Spinal cord (tissue), 10 donors: ENCODE results near the gene ZNF212. TPM values are rescaled to one million over a fixed set of nuclear protein-coding genes. Genes with fewer than 3 reads are reported as not detected.

Experiments used
- DNase-seq, 6 donors: peaks; one replicate each; pipeline versions ENCODE4 v3.0.0 to v3.0.0-alpha.2; 2013 to 2015; ENCODE audit warnings: low spot score in 6 of 6, low read depth in 4 of 6
- H3K27ac ChIP-seq: one replicate; pipeline ENCODE4 v1.5.1; 2013; ENCODE audit warnings: low read depth, low read length, control low read depth
- H3K27me3 ChIP-seq: one replicate; pipeline ENCODE4 v1.6.1; 2013; ENCODE audit warnings: low read length; ENCODE audit not compliant: control insufficient read depth, insufficient read depth
- H3K36me3 ChIP-seq: one replicate; pipeline ENCODE4 v1.6.1; 2013; ENCODE audit warnings: low read length; ENCODE audit not compliant: control insufficient read depth, insufficient read depth
- H3K4me1 ChIP-seq: one replicate; pipeline ENCODE4 v1.6.1; 2013; ENCODE audit warnings: low read length; ENCODE audit not compliant: control insufficient read depth, insufficient read depth
- H3K4me3 ChIP-seq: one replicate; pipeline ENCODE4 v1.5.1; 2013; ENCODE audit warnings: low read depth, low read length, control low read depth
- H3K9me3 ChIP-seq: one replicate; pipeline ENCODE4 v1.6.1; 2013; ENCODE audit warnings: low read length; ENCODE audit not compliant: control insufficient read depth, insufficient read depth
- WGBS: methylation state at CpG from one replicate; pipeline ENCODE4 v1.1.5; 2013; ENCODE audit warnings: missing lambda C conversion rate; ENCODE audit not compliant: insufficient coverage; 5-methylcytosine and 5-hydroxymethylcytosine counted together
- polyA plus RNA-seq, 2 donors: library from polyadenylated mRNA; unstranded; fragments of 120-200 nt; gene quantifications; one replicate each; pipeline ENCODE4 v1.2.1, GENCODE V29; 2013; ENCODE audit not compliant: insufficient read length in 2 of 2
- total RNA-seq, 2 donors: library from RNA; depleted of rRNA in 1 of 2; stranded (reverse); fragments of 120-200 nt in 1 of 2; fragments of >200 nt in 1 of 2; gene quantifications; one replicate each; pipeline versions ENCODE4 v1.2.3 to v1.2.4, GENCODE V29; 2013 to 2014
- donor health status: healthy.

ZNF212 gene
- total and polyA plus RNA-seq, 4 donors = 5.4 to 16.6 (median 9.6) TPM

DNA sequence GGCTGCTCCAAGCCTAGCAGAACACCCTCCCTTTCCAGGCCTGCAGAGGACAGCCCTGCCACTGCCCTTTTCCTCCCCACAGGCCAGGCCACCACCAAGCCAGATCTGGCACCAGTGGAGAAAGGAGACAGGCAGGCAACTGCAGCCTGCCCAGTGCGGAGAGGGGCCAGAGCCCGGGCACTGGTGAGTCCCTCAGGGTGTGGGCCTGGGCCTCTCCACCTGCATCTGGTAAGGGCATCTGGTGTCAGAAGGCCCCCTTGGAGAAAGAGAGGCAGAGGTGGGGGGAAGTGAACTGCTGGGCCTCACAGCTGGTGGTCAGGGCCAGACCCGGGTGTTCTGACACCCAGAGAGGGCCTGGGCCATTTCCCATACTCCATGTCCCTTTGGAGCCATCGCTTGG is 50.4 kb downstream of the ZNF212 start:
- Histone ChIP-seq H3K4me1 (peaks cover 11% of the 10 kb centered on the region), H3K4me3 (no peak overlapping the region), H3K9me3 (no peaks in the 10 kb centered on the region), H3K27me3 (no peaks in the 10 kb centered on the region), H3K27ac (no peak overlapping the region), H3K36me3 (peaks cover 67% of the 10 kb centered on the region)
- 95% methylated on average over 4 of the region's 4 CpGs for WGBS
- no peak for DNase-seq

DNA sequence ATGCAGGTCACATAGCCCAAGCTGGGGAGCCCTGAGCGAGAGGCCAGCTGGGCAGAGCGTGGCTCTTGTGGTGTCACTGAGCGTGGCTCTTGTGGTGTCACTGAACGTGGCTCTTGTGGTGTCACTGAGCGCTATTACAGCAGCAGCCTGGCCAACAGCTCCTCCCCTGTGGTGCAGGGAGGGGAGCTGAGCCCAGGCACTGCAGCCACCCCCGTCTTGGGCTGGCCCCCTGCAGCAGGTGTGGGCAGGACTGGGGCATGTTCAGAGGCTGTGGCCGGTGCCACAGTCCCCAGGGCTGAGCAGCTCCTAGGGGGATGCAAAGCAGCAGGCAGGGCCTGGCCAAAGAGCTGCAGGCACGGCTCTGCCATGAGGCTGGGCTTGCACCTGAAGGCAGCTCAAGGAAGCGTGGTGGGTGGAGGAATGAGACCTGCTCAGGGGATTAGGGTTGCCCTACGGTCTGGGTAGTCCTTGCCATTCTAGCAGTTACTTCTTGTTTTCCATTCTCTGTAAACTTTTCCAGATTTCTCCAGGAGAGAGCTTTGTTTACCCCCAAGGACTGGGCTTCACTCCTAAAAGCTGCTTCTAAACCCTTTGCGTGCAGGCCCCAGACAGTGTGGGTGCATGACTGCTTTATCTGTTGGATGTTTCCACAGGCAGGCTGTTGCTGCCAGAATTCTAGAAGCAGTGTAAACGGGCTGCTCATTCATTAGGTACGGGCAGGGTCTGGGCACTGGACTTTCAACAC is 51.8 kb downstream of the ZNF212 start:
- Histone ChIP-seq H3K36me3 (peaks cover 80% of the 10 kb centered on the region), H3K27ac (no peak overlapping the region), H3K4me1 (peaks cover 3% of the 10 kb centered on the region), H3K27me3 (no peaks in the 10 kb centered on the region), H3K4me3 (no peak overlapping the region), H3K9me3 (no peaks in the 10 kb centered on the region)
- 86% methylated on average over 13 of the region's 13 CpGs for WGBS
- DNase-seq = no peak

DNA sequence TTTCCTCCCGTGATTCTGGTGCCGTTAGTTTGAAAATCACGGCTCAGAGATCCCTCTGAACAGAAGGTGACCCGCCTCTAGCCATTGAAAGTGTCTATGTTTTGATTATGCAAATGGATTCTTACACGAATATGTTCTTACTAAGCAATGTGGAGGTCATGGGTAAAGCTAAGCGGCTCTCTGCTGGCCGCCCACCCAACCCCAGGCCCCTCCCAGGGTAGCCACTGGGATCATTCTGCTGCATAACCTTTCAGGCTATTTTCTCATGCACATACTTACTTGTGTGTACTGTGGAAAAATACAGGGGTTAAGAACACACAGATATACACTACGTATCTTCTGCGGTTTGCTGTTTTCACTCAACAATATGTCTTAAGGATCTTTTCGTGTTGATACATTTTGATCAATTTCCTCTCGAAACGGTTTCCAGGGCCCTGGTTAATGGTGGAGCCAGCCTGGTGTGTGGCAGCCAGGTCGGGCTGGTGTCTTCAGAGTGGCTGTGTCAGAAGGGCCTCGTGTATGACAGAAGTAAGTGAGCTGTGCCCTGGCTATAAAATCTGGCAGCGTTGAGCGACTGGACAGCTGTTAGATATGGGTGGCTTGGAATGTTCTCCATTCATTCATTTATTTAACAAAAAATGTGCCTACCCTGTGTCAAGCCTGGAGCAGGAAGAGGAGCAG is 52.5 kb downstream of the ZNF212 start:
- H3K4me1 ChIP-seq = no peaks in the 10 kb centered on the region
- peaks cover 85% of the 10 kb centered on the region for H3K36me3 ChIP-seq
- no peak overlapping the region for H3K4me3 ChIP-seq
- WGBS = 85% methylated on average over 9 of the region's 16 CpGs
- no peaks in the 10 kb centered on the region for H3K9me3 ChIP-seq
- H3K27me3 ChIP-seq = no peaks in the 10 kb centered on the region
- no peak overlapping the region for H3K27ac ChIP-seq
- no peak for DNase-seq

- no peak for DNase-seq
- H3K4me1 ChIP-seq = no peaks in the 10 kb centered on the region
- no CpG with 5 or more reads among the region's 9 CpGs for WGBS
- H3K27me3 ChIP-seq = no peaks in the 10 kb centered on the region
- H3K4me3 ChIP-seq = no peak overlapping the region
- no peak overlapping the region for H3K27ac ChIP-seq
- no peaks in the 10 kb centered on the region for H3K9me3 ChIP-seq
- H3K36me3 ChIP-seq = peaks cover 84% of the 10 kb centered on the region
These were observed 53.0 kb downstream of the ZNF212 start for GRCh38 chr7:149292462-149292823.

- WGBS = 87% methylated on average over 8 of the region's 9 CpGs
- Histone ChIP-seq H3K27ac (no peak overlapping the region), H3K4me1 (no peaks in the 10 kb centered on the region), H3K36me3 (peaks cover 78% of the 10 kb centered on the region), H3K4me3 (no peak overlapping the region), H3K27me3 (no peaks in the 10 kb centered on the region), H3K9me3 (no peaks in the 10 kb centered on the region)
- no peak for DNase-seq
These were observed 53.9 kb downstream of the ZNF212 start for GRCh38 chr7:149293338-149293737.

GRCh38 chr7:149293946-149294633 is 54.6 kb downstream of the ZNF212 start:
- no peaks in the 10 kb centered on the region for H3K4me1 ChIP-seq
- H3K9me3 ChIP-seq = no peaks in the 10 kb centered on the region
- no peaks in the 10 kb centered on the region for H3K27me3 ChIP-seq
- no peak for DNase-seq
- H3K36me3 ChIP-seq = peaks cover 70% of the 10 kb centered on the region
- no peak overlapping the region for H3K4me3 ChIP-seq
- 93% methylated on average over 15 of the region's 15 CpGs for WGBS
- H3K27ac ChIP-seq = no peak overlapping the region

DNA sequence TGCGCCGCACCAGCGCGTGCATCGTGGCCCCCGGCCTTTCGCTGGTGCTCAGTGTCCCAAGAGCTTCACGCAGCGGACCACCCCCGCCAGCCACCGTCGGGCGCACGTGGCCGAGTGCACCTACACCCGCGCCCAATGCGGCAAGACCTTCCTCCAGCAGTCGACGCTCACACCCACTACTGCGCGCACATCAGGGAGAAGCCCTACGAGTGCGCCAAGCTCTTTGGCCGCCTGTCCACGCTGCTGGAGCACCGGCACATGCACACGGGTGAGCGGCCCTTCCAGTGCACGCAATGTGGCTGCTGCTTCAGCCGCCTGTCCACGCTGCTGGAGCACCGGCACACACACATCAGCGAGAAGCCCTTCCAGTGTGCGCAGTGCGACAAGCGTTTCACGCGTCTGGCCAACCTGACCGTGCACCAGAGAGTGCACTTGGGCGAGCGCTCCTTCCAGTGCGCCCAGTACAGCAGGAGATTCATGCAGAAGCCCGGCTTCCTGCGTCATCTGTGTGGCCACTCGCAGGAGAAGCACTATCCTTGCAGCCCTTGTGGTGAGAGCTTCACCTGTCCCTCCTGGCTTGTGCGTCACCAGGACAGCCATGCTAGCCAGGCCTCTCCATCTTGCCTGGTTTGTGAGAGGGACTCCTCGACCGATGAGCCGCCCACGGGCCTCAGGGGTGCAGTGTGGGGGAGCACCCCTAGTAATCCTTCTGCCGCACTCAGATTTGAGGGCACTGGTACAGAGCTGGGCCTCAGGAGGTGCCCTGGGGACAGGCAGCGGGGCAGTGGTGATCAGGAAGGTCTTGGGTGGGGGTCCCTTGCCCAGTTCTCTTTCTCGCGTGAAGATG is 55.4 kb downstream of the ZNF212 start:
- DNase-seq = no peak
- Histone ChIP-seq H3K36me3 (peaks cover 63% of the 10 kb centered on the region), H3K27me3 (no peaks in the 10 kb centered on the region), H3K4me3 (no peak overlapping the region), H3K27ac (no peak overlapping the region), H3K9me3 (no peaks in the 10 kb centered on the region), H3K4me1 (no peaks in the 10 kb centered on the region)
- WGBS = 97% methylated on average over 55 of the region's 55 CpGs

DNA sequence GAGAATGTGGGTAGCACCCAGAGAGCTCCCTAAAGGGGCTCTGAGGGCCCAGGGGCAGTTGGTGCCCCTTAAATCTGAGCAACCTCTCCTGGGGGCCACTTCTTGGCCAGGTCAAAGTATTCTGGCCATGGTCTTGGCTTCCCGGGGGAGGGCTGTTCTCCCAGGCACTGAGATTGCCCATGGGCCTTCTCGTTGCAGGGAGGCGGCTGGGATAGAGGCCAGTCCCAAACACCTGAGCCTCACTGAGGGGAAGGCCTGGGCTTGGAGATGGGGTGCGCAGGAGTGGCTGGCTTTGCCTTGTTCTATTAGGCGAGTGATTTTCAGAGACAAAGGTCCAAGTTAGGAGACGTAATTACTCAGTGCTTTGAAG is 56.0 kb downstream of the ZNF212 start:
- 89% methylated on average over 6 of the region's 6 CpGs for WGBS
- Histone ChIP-seq H3K9me3 (no peaks in the 10 kb centered on the region), H3K27ac (no peak overlapping the region), H3K4me3 (no peak overlapping the region), H3K4me1 (no peaks in the 10 kb centered on the region), H3K27me3 (no peaks in the 10 kb centered on the region), H3K36me3 (peaks cover 59% of the 10 kb centered on the region)
- DNase-seq = no peak

DNA sequence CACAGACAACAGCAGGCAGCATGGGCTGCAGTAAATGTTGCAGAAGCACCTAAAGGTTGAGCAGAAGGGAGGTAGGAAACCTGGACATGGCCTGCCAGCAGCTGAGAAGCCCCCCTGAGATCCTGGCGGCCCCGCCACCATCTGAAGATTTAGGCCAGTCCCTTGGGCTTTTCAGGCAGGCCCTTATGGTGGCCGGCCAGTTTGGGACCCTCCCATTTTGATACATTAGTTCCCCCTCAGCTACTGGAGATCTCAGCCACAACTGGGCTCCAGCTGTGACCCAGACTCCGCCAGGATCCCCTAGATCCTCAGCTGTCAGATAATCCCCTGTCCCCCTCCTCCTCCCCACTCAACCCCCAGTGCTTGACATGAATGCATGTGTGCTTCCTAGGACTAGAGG is 56.9 kb downstream of the ZNF212 start:
- Histone ChIP-seq H3K27ac (no peak overlapping the region), H3K27me3 (no peaks in the 10 kb centered on the region), H3K9me3 (no peaks in the 10 kb centered on the region), H3K36me3 (peaks cover 51% of the 10 kb centered on the region), H3K4me3 (no peak overlapping the region), H3K4me1 (no peaks in the 10 kb centered on the region)
- 98% methylated on average over 4 of the region's 4 CpGs for WGBS
- no peak for DNase-seq
